NCI-H2171 (cell line): ENCODE measurements around the gene PNLIPRP3.

Experiments
- DNase-seq: peaks from one replicate; lab custom pipeline; 2025; lab: John Stamatoyannopoulos, UW

Gene PNLIPRP3

DNA sequence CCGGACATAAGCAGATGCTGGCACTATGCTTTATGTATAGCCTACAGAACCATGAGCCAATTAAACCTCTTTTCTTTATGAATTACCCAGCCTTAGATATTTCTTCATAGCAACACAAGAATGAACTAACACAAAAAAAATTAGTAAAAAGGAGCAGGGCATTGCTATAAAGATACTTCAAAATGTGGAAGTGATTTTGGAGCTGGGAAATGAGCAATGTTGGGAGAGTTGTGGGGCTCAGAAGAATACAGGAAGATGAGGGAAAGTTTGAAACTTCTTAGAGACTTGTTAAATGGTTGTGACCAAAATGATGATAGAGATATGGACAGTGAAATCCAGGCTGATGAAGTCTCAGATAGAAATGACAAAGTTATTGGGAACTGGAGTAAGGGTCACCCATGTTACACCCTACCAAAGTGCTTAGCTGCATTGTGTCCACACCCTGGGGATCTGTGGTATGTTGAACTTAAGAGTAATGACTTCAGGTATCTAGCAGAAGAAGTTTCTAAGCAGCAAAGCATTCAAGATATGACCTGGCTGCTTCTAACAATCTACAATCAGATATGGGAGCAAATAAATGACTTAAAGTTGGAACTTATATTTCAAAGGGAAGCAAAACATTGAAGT, 24.2 kb downstream of the PNLIPRP3 start:
- no peak for DNase-seq

DNA sequence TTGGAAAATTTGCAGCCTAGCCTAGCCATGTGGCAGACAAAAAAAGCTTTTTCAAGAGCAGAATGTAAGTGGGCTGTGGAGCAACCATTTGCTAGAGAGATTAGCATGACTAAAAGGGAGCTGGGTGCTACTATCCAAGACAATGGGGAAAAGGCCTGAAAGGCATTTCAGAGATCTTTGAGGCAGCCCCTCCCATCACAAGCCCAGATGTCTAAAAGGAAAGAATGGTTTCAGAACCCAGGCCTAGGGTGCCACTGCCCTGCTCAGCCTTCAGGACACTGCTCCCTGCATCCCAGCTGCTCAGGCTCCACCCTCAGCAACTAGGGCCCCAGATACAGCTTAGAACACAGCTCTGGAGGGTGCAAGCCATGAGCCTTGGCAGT, 24.7 kb downstream of the PNLIPRP3 start:
- DNase-seq: no peak

DNA sequence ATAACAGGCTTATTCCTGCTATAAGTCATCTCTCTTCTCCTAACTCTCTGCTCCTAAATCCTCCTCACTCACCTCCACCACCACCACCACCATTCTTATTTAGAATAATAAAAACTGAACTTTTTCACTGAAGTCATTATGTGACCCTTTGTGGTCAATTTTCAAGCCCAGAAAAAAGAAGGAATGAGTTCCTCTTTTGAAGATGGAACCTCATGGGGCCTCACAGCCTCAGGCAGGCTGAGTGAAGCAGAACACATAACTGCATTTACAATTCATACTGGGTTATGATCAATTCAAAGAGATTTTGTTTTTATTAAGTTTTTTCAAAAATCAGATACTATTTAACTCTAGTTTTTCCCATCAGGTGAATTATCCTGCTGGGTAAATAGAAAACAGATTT, 29.8 kb downstream of the PNLIPRP3 start:
- no peak for DNase-seq

DNA sequence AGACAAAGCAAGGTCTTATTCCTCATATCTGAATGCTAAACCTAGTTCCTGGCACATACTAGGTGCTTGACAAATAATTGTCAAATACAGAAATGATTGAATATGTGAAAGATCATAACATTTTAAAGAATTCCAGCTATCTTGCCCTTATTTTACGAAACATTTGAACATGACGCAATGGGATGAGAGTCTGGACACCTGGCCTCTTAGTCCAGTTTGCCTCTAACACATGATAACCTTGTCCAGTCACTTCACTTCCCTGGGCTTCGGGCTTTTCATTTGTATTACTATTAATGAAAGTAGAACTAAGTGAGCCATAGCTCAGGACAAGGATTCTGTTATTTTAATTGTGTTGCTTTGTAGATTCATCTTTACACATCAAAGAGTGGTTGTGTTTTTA, 32.6 kb downstream of the PNLIPRP3 start:
- DNase-seq: no peak

DNA sequence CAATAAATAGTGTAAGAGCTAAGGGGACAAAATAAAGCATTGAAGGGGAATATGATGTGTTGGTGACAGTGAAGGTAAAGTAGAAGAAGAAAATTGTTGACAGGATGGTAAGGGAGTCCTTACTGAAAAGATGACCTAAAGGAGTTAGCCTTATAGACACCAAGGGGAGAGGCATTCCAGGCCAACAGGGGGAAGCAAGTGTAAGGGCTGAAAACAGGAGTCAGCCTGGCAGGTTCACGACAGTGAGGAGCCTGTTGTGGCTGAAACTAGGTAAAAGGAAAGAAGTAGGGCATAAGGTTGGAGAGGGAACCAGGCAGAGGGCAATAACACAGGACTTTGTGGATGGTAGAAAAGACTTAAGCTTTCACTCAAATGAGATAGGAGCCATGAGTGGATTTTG, 34.0 kb downstream of the PNLIPRP3 start:
- DNase-seq: no peak

DNA sequence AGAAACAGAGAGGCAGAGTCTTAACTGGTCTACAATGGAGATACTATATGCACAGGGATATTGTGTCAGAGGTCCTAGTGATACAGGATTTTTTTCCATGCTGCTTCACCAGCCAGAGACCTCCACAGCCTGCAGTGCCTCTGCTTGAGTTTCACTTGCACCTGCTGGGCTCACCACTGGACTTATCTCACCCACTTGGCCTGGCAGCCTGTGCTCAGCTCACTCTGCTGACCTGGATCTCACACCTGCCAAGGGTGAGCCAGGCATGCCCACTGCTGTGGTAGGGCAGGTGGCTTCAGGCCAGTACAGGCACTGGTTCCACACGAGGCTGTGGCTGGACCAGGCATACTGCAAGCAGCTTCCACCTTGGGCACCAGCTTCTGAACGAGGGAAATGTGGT, 36.6 kb downstream of the PNLIPRP3 start:
- no peak for DNase-seq

DNA sequence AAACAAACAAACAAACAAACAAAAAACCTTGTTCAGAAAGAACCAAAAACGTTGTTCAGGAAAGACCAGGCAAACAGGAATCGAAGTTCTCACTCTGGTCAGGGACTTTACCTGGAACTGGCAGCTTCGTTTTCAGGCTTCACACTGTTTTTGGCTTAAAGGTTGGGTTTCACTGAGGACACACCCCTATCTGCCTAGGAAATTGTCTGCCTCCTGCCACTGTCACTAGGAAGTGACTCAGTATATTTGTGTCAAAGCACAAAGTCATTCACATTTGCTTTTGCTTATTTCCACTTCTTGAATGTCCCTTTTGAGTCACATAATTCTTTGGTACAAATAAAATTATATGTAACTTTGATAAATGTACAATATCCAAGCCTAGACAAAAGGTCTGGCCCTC, 37.9 kb downstream of the PNLIPRP3 start:
- no peak for DNase-seq

DNA sequence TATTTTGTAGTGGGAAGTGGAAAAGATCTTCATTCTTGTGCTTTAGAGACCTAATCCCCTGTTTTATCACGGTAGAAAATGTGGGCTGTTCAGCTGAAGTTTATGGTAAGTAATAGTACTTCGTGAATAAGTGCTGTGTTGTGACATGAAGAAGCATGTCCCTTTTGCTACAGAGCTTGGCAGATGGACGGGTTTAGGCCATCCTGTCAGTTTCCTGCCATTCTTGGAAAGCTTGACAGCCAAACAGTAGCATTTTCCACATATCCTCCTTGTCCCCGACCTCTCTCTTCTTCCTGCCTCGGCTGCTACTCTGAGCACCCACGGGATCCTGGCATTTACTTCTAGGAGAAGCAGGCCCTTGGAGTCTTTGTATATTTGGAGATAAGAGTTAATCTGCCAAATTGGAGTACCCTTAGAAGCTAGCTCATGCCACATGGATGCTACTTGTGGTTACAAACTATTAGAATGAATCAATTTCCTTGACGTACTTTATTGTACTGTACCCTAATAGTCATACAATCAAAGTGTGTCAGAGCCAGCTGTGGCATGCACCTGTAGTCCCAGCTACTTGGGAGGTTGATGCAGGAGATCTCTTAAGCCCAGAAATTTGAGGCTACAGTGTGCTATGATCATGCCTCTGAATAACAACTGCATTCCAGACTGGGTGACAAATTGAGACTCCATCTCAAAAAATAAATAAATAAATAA, 39.2 kb downstream of the PNLIPRP3 start:
- no peak for DNase-seq

DNA sequence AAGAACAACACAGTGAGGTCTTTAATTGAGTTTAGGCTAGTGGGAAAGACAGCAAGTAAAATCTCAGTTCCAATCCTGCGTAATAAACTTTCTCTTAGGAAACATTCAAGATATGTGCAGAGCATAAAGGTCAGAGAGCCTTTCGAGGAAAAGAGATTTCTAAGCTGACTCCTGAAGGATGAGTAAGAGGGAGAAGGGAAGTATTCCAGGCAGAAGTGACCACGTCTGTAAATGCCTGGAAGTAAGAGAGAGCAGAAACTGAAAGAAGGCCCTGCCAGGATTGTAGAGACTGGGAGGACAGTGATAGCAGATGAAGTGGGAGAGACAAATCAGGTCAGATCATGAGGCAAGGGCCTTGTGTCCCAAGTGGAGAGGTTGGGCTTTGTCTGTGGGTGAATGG, 41.8 kb downstream of the PNLIPRP3 start:
- no peak for DNase-seq

DNA sequence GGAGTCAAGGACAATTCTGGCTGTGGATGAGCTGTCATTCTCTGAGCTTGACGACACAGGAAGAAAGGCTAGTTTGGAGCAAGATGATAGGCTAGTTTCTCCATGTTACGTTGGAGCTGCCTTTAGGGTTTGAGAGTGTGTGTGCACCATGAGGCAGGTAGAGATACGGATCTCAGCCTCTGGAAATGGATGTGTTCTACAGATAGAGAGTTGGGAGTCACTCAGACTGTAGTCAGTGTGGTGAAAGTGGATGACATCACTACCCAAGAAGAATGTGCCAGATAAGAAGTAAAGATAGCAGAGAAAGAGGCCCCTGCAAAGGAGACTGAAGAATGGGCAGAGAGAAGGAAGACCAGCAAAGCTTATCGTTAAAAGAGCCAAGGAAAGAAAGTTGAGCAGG, 42.4 kb downstream of the PNLIPRP3 start:
- DNase-seq: no peak

DNA sequence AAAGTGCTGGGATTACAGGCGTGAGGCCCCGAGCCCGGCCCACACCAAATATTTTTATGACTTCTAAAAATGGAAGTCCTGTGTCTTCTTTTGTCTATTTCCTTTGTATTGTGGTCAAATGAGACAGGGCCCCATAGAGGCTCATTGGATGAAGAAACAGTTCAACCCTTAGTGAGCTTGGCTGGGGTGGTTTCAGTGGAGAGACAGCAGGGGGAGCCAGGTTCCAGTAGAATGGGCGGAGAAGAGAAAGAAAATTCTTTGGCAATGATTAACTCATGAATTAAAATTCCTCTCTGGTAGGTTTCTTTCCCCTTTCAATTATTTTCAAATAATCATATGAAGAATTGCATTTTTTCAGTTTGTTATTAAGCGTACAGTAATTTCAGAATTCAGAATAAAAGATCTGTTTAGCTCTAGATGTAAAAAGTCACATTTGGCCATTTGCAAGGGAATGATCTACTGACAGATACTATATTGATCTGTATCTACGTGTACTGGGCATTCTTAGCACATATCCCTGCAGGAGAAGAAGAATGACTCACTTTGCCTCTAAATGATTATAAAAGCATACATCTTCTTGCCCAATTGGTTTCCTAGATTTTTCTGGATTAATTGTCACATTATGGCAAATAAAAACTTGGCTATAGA, 43.2 kb downstream of the PNLIPRP3 start:
- DNase-seq: no peak

DNA sequence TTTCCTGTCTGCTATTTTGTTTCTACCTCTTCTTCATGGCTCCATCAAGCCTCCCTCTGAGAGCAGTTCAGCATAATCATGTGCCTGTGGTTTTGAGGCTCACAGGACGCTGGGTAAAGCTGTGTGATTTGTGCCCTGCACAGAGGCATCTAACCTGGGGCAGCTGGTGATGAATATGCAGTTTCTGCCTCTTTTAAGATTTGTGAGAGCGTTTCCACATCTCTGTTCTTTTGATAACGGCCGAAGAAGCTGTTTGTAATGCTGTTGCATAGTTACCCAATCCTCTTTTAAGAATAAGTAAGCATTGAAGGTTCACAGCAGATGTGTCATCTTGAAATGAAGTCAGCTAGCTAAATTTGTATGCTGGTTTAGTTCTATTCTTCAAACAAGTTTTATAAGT, 45.2 kb downstream of the PNLIPRP3 start:
- DNase-seq: no peak

DNA sequence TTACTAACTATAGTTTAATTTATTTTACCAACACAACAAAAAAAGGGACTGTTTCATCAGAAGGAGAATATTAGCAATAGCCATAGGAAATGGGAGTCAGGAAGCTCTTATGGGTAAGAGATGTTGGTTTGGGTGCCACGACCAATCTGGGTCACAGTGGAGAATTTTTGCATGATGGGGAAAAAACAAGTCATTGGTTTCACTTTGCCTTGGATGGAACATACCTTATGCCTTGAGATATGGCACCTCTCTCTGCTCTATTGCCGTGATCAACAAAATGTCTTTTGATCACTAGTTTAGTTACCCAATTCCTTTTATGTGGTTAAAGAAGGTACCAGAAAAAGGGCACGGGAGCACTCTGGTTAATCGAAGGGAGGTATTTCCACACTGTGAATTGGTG, 48.2 kb downstream of the PNLIPRP3 start:
- DNase-seq: no peak

DNA sequence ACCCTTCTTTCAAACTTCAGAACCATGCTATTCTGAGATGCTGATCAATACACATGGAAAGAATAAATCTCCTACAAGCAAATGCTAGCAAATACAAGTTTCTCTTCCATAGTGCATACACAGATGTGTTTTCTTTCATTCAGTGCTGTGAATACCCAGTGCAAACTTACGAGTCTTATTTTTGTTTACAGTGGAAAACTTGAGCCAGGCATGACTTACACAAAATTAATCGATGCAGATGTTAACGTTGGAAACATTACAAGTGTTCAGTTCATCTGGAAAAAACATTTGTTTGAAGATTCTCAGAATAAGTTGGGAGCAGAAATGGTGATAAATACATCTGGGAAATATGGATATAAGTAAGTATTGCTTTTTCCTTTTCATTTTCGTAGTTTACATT, 48.8 kb downstream of the PNLIPRP3 start:
- DNase-seq: no peak

DNA sequence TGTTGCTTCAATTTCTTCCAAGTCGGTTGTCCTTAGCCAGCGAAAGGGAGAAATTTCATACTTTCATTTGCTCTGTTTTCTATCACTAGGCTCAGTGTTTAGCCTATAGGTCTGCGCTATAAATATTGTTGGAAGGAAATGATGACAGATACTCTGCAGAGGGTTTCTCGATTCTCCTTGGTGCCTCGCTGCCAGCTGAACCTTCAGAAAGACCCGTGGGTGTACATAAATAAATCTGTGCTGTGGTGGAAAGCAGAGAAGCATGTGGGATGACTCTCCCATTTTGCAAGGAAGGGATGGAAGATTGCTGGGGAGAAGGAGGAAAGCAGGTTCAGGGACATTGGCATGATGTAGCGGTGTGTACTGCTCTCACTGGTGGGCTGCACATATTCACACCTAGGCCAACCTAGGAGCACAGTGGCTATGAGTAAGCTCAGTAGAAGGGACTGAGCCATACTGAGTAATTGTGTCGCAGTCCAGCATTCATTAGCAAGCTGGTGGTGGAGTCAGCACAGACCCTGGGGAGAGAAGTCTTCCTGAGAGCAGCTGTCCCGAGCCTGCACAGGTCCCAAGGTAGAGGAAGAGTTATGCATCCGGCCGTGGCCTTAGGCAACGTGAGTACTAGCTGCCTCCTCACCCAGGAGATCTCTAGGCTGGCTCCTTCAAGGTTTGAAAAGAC, 50.5 kb downstream of the PNLIPRP3 start:
- no peak for DNase-seq

DNA sequence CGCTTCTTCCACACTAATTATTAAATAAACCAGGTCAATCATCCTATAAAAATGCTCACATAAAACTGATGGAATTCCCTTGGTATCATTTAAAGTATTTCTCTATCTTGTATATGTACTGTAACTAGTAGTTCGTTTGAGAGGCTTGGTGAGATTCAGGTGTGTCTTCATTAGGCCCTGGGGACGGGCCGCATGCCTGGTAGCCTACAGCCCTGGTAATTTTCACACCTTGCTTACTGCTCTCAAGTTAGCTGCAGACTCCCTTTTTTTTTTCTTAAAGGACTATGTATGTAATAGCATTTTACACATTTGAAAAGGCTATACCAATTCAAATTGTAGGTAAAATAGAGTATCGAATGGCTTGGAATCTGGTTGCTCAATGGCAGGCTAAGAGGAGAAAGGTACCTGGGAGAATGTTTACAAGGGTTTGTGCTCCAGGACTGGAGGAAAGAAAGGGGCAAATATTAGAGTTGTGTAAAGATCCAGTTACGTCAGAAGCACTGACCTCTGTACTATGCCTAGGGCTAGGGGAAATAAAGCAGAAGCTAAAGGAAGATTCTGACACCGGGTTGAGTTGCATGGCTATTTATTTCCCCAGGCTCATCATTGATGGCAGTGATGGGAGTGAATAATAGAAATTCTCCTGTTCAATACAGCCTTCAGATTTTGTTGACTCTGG, 59.3 kb downstream of the PNLIPRP3 start:
- no peak for DNase-seq

DNA sequence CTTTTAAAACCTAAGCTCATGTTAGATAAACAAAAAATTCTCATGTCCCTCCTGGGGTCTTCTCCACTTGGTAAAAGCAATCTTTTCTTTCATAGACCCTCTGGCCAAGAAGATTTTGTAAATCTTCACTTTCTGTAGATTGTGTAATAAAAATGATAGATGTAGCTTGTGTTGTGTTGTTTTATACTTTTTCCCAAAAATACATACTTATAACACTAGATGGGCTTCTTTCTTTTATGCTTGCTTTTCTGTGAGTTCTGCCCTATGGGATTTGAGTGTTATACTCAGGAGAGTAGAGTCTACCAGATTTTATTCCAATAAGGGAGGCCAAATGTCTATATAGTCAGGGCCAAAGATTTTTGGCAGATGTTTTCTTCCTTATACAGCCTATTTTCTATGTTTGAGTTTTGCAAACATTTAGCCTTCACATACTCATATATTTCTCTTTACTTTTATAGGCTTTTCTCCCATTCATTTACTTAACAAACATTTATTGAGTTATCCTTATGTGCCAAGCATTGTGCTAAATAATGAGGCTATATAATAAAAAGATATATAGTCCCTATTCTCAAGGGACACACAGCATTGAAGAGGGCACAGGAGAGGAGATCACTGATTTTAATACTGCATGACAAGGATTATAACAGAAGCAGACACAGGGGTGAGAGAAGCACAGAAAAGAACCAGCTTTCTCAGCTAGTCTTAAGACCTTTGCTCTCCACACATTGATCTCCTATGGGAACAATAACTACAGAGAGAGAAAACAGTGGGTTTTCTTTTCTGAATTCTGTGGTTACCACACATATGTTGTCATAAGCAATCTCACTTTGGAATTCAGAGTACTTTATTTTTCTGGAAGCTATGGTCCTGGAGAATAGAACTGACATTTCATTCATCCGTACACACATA, 60.1 kb downstream of the PNLIPRP3 start:
- DNase-seq: no peak

DNA sequence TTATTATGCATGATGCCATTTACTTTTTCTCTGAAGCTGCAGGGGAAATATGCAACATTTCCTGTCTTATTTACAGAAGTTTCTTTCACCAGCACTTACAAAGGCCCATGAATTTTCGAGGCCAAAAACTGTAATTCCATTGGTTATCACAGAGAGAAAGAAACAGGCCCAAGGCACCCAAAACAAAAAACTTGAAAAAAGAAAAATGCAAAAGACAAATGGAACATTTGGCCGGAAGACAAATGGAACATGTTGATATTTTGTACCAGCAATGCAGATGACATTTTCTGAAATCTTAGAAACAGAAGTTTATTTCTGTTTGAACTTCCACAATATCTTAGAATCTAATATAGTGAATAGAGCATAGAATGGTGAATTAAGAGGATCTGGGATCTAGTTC, 61.8 kb downstream of the PNLIPRP3 start:
- no peak for DNase-seq

DNA sequence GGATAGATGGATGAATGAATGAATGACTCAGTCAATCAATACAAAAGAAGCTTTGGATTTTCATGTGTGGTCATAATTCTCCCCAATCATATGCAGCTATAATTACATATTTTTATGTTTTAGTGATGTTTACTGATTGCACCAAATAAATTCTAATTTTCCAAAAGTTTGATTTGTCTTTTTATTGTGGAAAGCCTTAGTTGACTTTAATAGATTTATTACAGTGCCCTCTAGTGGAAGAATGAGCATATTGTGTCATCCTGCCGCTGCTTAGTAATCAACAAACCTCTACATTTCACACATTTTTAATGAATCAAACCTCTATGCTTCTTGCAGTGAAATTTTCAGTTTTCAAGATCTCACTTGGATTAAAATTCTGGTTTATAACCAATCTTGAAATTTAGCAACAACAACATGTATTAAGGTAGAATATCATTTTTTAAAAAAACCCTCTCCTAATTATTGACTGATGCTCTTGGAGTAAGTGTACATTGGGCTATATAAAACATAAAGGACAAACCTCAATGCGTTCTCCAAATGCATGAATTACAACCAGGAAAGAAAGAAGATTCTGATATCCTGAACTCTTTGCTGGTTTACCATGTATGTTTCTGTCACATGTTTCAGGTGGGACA, 62.5 kb downstream of the PNLIPRP3 start:
- no peak for DNase-seq

DNA sequence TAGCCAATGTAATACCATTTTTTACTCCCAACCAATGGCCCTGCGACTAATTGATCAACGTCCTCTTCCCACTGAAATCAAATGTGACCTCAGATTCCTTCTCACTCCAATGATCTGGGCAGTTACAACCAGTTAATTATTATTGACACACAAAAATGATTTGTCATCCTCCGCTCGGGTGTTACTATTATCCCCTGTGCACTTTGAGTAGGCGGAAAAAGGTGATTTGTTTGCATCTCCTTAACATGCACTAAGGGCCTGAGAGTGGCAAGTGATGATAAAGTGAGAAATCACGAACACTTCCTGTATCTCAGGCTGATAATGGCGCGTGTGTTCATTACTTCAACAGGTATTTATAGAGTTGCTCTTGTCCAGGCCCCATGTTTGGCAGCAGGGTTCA, 77.1 kb downstream of the PNLIPRP3 start:
- no peak for DNase-seq

DNA sequence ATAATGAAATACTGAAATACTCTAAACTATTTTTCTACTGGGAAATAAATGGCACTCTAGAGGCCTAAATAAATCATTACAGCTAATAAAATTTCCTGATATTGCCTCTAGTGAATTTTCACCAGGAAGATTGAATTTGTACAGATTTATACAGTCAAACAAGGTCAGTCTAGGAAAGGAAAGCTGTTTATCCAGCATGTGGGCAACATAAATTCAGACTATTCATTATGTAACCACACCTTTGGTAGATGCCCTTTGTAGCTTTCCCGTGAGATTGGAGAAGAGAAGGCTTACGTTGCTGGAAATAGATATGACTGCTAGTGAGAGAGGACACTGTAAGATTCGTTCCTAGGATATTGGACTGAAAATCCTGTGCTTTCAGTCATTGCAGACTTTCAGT, 82.9 kb downstream of the PNLIPRP3 start:
- DNase-seq: no peak
